ENCODE results near the gene ZNF608.

The ZNF608 gene

GRCh38 chr5:124738681-124739633, 7.5 kb downstream of the ZNF608 start:
- ChIA-PET CTCF (no interaction called here), POLR2A (ENCODE audit: low non-redundant PET) (interaction anchor here (0.5 kb wide), 1 partner anchor 17 kb away, joined by 3 read pairs; no protein-coding TSS in a partner anchor)
- no peak overlapping the region for H3K27ac ChIP-seq
- no peak for DNase-seq (ENCODE audit: low spot score)
- TF ChIP-seq, protein P1, sequence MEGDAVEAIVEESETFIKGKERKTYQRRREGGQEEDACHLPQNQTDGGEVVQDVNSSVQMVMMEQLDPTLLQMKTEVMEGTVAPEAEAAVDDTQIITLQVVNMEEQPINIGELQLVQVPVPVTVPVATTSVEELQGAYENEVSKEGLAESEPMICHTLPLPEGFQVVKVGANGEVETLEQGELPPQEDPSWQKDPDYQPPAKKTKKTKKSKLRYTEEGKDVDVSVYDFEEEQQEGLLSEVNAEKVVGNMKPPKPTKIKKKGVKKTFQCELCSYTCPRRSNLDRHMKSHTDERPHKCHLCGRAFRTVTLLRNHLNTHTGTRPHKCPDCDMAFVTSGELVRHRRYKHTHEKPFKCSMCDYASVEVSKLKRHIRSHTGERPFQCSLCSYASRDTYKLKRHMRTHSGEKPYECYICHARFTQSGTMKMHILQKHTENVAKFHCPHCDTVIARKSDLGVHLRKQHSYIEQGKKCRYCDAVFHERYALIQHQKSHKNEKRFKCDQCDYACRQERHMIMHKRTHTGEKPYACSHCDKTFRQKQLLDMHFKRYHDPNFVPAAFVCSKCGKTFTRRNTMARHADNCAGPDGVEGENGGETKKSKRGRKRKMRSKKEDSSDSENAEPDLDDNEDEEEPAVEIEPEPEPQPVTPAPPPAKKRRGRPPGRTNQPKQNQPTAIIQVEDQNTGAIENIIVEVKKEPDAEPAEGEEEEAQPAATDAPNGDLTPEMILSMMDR (conservative IDR thresholded peaks at IDR 0.05; ENCODE audit: low read depth): no peak

- CTCF ChIA-PET: interaction anchor here (0.5 to 0.6 kb wide), 2 partner anchors 40 to 499 kb away, joined by 3 to 5 read pairs; no protein-coding TSS in a partner anchor
- H3K27ac ChIP-seq: no peak overlapping the region
- POLR2A ChIA-PET (ENCODE audit: low non-redundant PET): no interaction called here
- no peak for DNase-seq (ENCODE audit: low spot score)
- TF ChIP-seq, protein P1 (conservative IDR thresholded peaks at IDR 0.05; ENCODE audit: low read depth): no peak
Observed at GRCh38 chr5:124737651-124738050, 8.8 kb downstream of the ZNF608 start.

GRCh38 chr5:124736805-124737188, 9.6 kb downstream of the ZNF608 start:
- CTCF ChIA-PET: no interaction called here
- no peak overlapping the region for H3K27ac ChIP-seq
- POLR2A ChIA-PET (ENCODE audit: low non-redundant PET): no interaction called here
- TF ChIP-seq, protein P1 (conservative IDR thresholded peaks at IDR 0.05; ENCODE audit: low read depth): no peak
- no peak for DNase-seq (ENCODE audit: low spot score)

- TF ChIP-seq, protein P1 (conservative IDR thresholded peaks at IDR 0.05; ENCODE audit: low read depth): no peak
- CTCF ChIA-PET: interaction anchor here (0.6 to 0.8 kb wide), 4 partner anchors 9 to 393 kb away, joined by 3 to 5 read pairs (median 3); no protein-coding TSS in a partner anchor
Observed at GRCh38 chr5:124736082-124736804, 10.2 kb downstream of the ZNF608 start.

GRCh38 chr5:124735169-124735858, 11.1 kb downstream of the ZNF608 start:
- no peak overlapping the region for H3K27ac ChIP-seq
- ChIA-PET CTCF (interaction anchor here (0.7 to 0.8 kb wide), 3 partner anchors 10 to 38 kb away, joined by 3 read pairs; no protein-coding TSS in a partner anchor), POLR2A (ENCODE audit: low non-redundant PET) (no interaction called here)
- DNase-seq (ENCODE audit: low spot score): no peak
- TF ChIP-seq, protein P1 (conservative IDR thresholded peaks at IDR 0.05; ENCODE audit: low read depth): no peak

More at GRCh38 chr5:124736082-124736804, 10.2 kb downstream of the ZNF608 start:
- no peak for DNase-seq (ENCODE audit: low spot score)
- POLR2A ChIA-PET (ENCODE audit: low non-redundant PET): no interaction called here
- H3K27ac ChIP-seq: no peak overlapping the region

Measured in RWPE1 (cell line).